Activated naive CD8-positive, alpha-beta T cell treated with anti-CD3 and anti-CD28 coated beads, Interleukin-2, amount 10 ng/mL, durations not matched to agents 7 days and 5 days (primary cell): ENCODE measurements around the gene ZBTB39. TPM values are rescaled to one million over a fixed set of nuclear protein-coding genes. Genes with fewer than 3 reads are reported as not detected.
"Not testable (repeated sequence)": the region's sequence is repeated elsewhere in the genome, so short reads cannot be mapped to it uniquely, and the experiment has no call there.

Experiments used
- ATAC-seq: fragments of 150-1000 bp; cut with Tn5 transposase; one replicate; pipeline ENCODE4 v1.10.0; 2021; ENCODE audit warnings: low read depth, moderate library complexity
- POLR2A ChIA-PET: fragments of 350-600 bp; sonication (Branson Sonifier 250); formaldehyde crosslinking; loops from one replicate; lab custom pipeline; 2021; ENCODE audit warnings: antibody characterized with exemption; lab: Charles Lee
- DNase-seq: peaks from one replicate; pipeline ENCODE4 v3.0.0; 2021
- H3K27ac Mint-ChIP-seq: one replicate; pipeline ENCODE4 v1.8.0; 2022; ENCODE audit warnings: mild to moderate bottlenecking, mixed read lengths
- H3K27me3 Mint-ChIP-seq: one replicate; pipeline ENCODE4 v1.8.0; 2022; ENCODE audit warnings: mild to moderate bottlenecking, moderate library complexity, mixed read lengths
- H3K36me3 Mint-ChIP-seq: one replicate; pipeline ENCODE4 v1.8.0; 2021; ENCODE audit warnings: mild to moderate bottlenecking, mixed read lengths
- H3K4me1 Mint-ChIP-seq: one replicate; pipeline ENCODE4 v1.8.0; 2021; ENCODE audit warnings: mixed read lengths
- H3K4me3 Mint-ChIP-seq: one replicate; pipeline ENCODE4 v1.8.0; 2022; ENCODE audit warnings: mild to moderate bottlenecking, moderate library complexity, mixed read lengths
- H3K9me3 Mint-ChIP-seq: one replicate; pipeline ENCODE4 v1.8.0; 2021; ENCODE audit warnings: mixed read lengths
- total RNA-seq, 2 experiments: library from RNA; stranded (reverse); gene quantifications; one replicate each; pipeline ENCODE4 v1.2.3, GENCODE V29; 2021

ZBTB39 gene
- total RNA-seq, 2 experiments from 2014 or later, result 11.3 TPM

DNA sequence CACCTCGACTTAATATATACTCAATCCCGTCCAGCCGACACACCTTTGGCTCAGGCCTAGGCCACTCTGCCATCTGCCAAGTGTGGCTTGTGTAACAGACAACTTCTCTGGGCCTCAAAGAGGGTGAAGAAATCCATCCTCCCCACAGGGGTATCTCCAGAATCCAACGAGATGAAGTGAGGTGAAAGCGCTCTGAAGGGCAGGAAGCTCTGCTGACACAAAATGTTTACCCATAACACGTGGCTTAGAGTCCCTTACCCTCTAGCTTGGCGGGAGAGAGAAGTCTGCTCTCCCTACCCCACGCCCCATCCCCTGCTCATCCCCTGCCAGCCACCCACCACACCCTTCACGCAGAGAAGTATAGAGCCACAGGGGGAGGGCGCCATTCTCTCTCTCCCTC lies 13.0 kb downstream of the ZBTB39 start:
- POLR2A ChIA-PET, result no interaction called here
- Mint-ChIP-seq H3K27ac (no peak overlapping the region), H3K9me3 (no peaks in the 10 kb centered on the region), H3K4me1 (peaks cover 12% of the 10 kb centered on the region), H3K36me3 (peaks cover 1% of the 10 kb centered on the region), H3K27me3 (peaks cover 8% of the 10 kb centered on the region), H3K4me3 (no peak overlapping the region)
- no peak for ATAC-seq
- DNase-seq, result no peak

DNA sequence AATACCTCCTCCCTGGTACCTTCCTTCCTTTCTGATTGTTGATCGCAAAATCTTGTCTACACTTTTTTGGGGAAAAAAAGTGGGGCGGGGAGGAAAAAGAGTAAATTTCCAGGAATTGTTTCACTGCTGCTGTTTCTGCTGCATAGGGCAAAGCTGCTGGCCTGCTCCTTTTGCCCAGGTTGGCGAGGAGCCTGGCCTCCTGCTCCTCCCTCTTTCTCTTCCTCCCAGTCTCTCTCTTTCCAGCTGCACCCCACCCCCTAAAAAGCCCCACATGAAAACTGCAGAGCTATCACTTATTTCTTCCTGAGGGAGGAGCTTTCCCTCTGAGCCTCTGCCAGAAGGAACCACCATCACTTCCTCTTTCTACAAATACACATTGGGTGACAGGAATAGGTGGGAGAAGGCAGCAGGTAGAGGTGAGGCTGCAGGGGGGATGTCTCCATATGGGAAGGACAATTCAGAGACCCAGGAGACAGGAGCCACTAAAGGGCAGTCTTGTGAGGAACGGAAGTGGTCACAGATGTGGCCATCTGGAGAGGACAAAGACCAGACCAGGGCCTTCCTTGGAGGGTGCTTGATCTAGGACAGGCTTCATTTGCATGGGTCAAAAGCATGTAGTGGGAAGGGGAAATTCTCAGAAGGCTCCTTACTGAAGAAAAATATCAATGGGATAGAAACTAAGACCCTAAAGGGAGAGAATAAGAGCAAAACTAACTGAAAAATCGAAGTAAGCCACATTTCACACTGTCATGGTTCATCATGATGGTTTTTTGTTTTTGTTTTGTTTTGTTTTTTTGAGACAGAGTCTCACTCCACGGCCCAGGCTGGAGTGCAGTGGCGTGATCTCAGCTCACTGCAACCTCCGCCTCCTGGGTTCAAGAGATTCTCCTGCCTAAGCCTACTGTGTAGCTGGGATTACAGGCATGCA lies 14.8 kb downstream of the ZBTB39 start:
- Mint-ChIP-seq H3K27me3 (peaks cover 8% of the 10 kb centered on the region), H3K4me1 (peaks cover 14% of the 10 kb centered on the region), H3K4me3 (no peak overlapping the region), H3K36me3 (no peaks in the 10 kb centered on the region), H3K27ac (peak overlapping the region; percentile 11), H3K9me3 (no peaks in the 10 kb centered on the region)
- POLR2A ChIA-PET, result no interaction called here
- DNase-seq (no peak), ATAC-seq (no peak)

DNA sequence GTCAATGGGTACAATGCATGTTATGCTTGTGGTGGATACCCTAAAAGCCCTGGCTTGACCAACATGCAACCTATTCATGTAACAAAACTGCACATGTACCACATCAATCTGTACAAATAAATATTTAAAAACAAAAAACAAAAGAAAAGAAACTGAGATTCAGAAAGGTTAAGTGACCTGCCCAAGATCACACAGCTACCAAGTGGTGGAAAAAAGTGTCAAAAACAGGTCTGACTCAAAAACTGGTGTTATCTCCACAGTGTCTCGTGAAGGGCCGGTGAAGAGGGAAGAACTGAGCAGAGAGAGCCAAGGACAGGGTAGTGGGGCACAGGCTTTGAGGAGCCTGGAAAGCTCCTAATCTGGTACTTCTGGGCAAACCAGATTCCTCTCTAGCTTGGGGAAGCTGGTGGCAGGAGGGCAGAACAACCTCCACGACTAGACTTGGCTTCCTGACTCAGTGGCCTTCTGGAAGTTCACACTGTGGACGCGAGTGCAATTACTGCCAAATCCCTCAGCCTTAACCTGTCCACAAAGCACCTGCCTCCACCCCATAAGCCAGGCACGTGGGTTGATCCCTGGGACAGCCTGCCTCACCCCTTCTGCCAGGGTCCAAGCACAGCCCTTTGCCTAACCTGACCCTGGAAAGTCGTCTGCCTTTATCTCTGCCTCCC lies 15.6 kb downstream of the ZBTB39 start:
- DNase-seq (no peak), ATAC-seq (no peak)
- Mint-ChIP-seq H3K27me3 (peaks cover 8% of the 10 kb centered on the region), H3K9me3 (no peaks in the 10 kb centered on the region), H3K27ac (no peak overlapping the region), H3K36me3 (no peaks in the 10 kb centered on the region), H3K4me3 (no peak overlapping the region), H3K4me1 (peaks cover 15% of the 10 kb centered on the region)
- POLR2A ChIA-PET, result no interaction called here

DNA sequence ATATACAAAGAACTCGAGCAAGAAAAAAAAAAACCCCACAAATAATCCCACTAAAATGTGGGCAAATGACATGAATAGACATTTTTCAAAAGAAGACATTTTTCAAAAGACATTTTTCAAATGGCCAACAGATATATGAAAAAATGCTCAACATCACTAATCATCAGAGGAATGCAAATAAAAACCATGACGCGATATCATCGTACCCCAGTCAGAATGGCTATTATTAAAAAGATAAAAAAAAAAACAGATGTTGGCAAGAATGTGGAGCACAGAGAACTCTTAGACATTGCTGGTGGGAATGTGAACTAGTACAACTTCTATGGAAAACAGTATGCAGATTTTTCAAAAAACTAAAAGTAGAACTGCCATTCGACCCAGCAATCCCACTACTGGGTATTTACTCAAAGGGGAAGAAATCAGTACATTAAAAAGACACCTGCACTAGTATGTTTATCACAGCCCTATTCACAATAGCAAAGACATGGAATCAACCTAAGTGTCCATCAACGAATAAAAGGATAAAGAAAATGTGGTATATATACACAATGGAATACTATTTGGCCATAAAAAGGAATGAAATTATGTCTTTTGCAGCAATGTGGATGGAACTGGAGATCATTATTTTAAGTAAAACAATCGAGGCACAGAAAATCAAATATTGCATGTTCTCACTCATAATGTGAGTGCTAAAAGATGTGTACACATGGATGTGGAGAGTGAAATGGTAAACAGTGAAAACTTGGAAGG lies 16.3 kb downstream of the ZBTB39 start:
- POLR2A ChIA-PET, result no interaction called here
- no peak overlapping the region for H3K4me3 Mint-ChIP-seq
- peak overlapping the region; percentile 46 for H3K27ac Mint-ChIP-seq
- H3K36me3 Mint-ChIP-seq, result no peaks in the 10 kb centered on the region
- ATAC-seq (no peak), DNase-seq (no peak)
- H3K4me1 Mint-ChIP-seq, result peaks cover 15% of the 10 kb centered on the region
- no peaks in the 10 kb centered on the region for H3K9me3 Mint-ChIP-seq
- H3K27me3 Mint-ChIP-seq, result peaks cover 8% of the 10 kb centered on the region

DNA sequence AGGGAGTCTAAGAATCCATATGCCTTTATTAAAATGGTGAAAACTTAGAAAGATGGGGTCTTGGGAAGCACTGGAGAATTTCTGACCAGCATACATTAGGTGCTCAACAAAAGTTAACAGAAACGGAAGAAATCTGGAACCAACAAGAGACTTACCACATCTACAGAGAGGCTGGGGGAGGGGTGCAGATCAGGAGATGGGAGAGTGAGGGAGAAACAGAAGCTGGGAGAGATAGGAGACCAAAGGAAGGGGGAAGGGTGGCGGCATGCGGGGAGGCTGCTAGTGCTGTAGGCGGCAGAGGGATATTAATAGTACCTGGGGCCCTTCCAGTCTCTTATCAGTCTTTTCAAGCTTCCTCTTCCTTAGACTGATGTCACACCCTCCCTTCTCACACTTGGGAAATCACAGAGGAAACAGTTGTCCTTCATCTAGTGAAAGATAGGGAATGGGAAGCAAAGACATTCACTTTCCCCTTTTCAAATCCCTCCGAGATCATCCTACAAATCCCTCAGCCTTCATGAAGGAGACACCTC lies 18.1 kb downstream of the ZBTB39 start:
- Mint-ChIP-seq H3K9me3 (no peaks in the 10 kb centered on the region), H3K4me1 (peaks cover 15% of the 10 kb centered on the region), H3K27me3 (peaks cover 8% of the 10 kb centered on the region), H3K4me3 (no peak overlapping the region), H3K27ac (no peak overlapping the region), H3K36me3 (no peaks in the 10 kb centered on the region)
- ATAC-seq (no peak), DNase-seq (no peak)
- POLR2A ChIA-PET, result interaction anchor here (0.9 kb wide), 1 partner anchor 237 kb away, joined by 4 read pairs; no protein-coding TSS in a partner anchor

DNA sequence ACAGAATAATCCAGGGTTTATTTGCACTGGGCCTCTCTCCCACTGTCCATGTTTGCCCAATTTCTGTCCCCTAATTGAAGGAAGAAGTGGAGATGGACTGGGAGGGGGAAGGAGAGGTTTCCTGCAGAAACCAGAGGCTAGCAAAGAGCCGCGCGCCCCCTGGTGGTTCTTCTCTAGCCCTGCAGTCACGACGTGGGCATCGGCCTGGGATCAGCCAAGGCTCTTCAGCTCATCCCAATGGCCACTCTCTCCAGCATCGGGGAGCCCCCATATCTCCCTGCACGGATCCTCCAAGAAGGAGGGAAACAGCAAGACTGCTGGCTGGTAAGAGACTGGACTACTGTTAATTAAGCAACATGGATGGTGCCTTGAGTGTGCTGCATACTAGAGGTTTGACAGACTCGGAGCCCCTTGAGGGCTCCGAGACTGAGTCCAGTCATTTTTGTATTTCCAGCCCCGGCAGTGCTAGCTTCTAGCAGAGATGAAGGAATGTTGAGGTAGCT lies 18.7 kb downstream of the ZBTB39 start:
- Mint-ChIP-seq H3K9me3 (no peaks in the 10 kb centered on the region), H3K27me3 (peaks cover 8% of the 10 kb centered on the region), H3K4me1 (peaks cover 15% of the 10 kb centered on the region), H3K36me3 (no peaks in the 10 kb centered on the region), H3K4me3 (no peak overlapping the region), H3K27ac (no peak overlapping the region)
- DNase-seq (peak; percentile 80), ATAC-seq (peak; percentile 75)
- POLR2A ChIA-PET, result interaction anchor here (0.6 to 0.9 kb wide), 2 partner anchors 236 to 451 kb away, joined by 3 to 4 read pairs; no protein-coding TSS in a partner anchor

DNA sequence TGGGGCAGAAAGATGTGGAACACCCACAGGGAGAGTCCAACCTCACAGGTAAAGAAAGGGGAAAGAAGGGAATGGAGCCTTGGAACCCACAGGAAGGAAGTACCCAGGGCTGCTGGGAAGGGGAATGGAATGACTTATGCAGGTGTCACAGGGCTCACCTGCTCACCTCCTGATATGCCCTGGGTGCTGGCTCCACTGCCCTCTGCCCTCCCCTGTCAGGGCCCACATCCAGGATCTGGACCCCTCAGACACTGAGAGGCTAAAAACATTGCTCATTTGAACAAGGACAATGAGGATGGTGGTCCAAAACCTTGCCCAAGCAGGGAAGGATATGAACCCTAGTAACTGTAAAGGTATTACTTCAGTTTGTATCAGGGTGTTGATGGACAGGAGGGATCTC lies 19.3 kb downstream of the ZBTB39 start:
- DNase-seq, result no peak
- ATAC-seq, result no peak
- POLR2A ChIA-PET, result no interaction called here
- Mint-ChIP-seq H3K4me1 (peaks cover 15% of the 10 kb centered on the region), H3K9me3 (no peaks in the 10 kb centered on the region), H3K36me3 (no peaks in the 10 kb centered on the region), H3K27me3 (peaks cover 8% of the 10 kb centered on the region), H3K4me3 (no peak overlapping the region), H3K27ac (no peak overlapping the region)

DNA sequence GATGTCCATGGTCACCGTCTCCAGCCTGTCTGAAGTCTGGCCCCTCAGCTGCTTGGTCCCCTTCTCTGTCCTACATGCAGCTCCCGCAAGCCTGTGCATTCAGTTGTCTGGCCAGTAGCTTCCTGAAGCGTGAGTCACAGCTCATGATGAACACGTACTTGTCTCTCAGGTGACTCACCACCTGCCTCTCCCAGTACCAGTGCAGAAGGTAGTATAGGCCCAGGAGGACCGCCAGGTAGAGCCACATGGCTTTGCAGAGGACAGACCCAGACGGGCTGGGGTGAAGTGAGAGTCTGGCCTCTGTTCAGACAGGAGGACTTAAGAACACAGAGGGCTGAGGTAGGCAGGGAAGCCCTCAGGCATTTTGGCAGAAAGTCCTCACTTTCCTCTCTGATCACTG lies 20.6 kb downstream of the ZBTB39 start:
- H3K4me3 Mint-ChIP-seq, H3K36me3 Mint-ChIP-seq, POLR2A ChIA-PET, H3K27ac Mint-ChIP-seq, ATAC-seq, H3K9me3 Mint-ChIP-seq, H3K27me3 Mint-ChIP-seq, H3K4me1 Mint-ChIP-seq, DNase-seq: not testable (repeated sequence)

DNA sequence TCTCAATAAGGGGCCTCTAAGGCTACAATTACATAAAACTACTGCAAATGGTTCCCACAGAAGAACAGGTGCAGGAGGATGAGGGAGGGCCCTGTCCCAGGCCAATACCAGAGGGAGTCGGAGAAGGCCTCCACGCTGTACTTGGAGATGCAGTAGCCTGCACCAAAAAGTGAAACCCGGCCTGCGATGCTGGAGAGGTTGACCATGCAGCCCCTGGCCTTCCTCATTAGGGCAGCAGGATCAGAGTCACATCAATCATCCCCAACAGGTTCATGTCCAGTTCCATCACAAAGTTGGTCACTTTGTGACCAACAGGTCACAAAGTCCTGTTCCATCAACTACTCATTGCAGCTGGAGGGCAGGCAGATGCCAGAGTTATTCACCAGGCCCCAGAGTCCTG lies 23.0 kb downstream of the ZBTB39 start:
- Mint-ChIP-seq H3K27me3 (no peaks in the 10 kb centered on the region), H3K27ac (no peak overlapping the region), H3K4me3 (no peak overlapping the region), H3K9me3 (no peaks in the 10 kb centered on the region), H3K4me1 (peaks cover 4% of the 10 kb centered on the region), H3K36me3 (no peaks in the 10 kb centered on the region)
- DNase-seq, result no peak
- no peak for ATAC-seq
- POLR2A ChIA-PET, result no interaction called here

DNA sequence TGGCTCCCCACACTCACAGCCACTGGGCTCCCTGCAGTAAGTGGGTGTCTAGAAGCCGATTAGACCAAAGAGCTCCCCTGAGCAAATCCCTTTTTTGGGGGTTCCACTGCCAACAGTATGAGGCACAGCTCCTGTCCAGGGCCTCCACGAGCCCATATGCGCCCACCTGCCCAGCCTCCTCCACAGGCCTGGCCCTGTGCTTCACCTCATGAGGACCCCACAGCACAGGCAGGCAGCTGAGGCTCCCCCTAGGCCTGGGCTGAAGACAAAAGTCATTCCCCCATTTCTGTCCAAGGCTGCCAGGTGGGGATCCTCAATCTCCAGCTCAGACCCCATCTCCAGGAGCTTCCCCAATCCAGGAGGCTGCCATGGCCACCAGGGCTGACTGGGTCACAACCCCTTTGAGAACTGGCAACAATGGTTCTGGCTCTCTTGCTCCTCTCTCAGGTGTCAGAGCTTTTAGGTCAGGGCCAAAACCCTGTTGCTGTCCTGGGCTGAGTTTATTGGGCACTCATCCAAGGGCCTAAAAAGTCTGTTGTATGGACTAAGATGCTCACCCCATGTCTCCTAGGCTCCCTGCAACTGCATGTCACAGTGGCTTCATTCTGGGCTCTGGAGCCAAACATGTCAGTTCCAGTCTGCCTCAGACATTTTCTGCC lies 23.6 kb downstream of the ZBTB39 start:
- H3K27me3 Mint-ChIP-seq, DNase-seq, H3K9me3 Mint-ChIP-seq, POLR2A ChIA-PET, H3K4me1 Mint-ChIP-seq, H3K36me3 Mint-ChIP-seq, ATAC-seq, H3K4me3 Mint-ChIP-seq, H3K27ac Mint-ChIP-seq: not testable (repeated sequence)

DNA sequence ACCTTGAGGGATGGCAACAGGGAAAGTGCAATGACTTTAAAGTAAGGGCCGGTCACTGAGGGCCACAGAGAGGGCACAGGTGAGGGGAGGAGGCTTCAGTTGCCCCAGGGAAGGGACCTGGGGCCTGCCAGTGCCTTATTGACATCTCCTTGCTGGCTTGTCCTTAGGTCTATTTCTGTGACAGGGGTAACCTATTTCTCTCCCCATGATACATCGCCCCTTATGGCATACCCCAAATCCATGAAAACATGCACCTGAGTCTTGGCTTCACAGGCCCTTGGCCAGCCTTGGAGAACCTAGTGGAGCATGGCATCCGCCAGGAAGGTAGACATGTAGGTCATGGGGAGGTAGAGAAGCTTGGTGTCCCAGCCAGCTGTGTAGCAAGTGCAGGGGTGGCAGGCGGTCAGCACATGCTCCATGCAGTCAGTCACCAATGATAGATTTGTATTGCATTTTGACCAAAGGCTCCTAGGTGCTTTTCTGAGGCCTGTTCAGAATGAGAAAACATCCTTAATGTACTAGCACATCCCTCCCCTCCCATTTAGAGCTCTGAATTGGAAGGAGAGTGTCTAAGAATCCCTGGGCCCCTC lies 25.3 kb downstream of the ZBTB39 start:
- ATAC-seq (no peak), DNase-seq (no peak)
- H3K27ac Mint-ChIP-seq, result no peak overlapping the region
- no peaks in the 10 kb centered on the region for H3K4me1 Mint-ChIP-seq
- H3K27me3 Mint-ChIP-seq, result no peaks in the 10 kb centered on the region
- no peaks in the 10 kb centered on the region for H3K36me3 Mint-ChIP-seq
- H3K4me3 Mint-ChIP-seq, result no peak overlapping the region
- H3K9me3 Mint-ChIP-seq, result no peaks in the 10 kb centered on the region
- POLR2A ChIA-PET, result no interaction called here

DNA sequence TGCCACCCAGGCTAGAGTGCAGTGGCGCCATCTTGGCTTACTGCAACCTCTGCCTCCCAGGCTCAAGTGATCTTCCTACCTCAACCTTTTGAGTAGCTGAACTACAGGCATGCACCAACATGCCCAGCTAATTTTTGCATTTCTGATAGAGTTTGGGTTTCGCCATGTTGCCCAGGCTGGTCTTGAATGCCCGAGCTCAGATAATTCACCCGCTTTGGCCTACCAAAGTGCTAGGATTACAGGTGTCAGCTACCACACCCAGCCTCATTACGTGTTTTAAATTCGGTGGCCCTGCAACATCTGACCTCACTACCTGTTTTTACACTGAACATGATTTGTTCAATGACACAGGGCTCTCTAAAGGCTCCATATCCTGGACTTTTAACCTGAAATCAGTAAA lies 26.1 kb downstream of the ZBTB39 start:
- H3K36me3 Mint-ChIP-seq, result no peaks in the 10 kb centered on the region
- H3K4me1 Mint-ChIP-seq, result no peaks in the 10 kb centered on the region
- no peak overlapping the region for H3K27ac Mint-ChIP-seq
- no peaks in the 10 kb centered on the region for H3K9me3 Mint-ChIP-seq
- ATAC-seq, result no peak
- no peak overlapping the region for H3K4me3 Mint-ChIP-seq
- no peak for DNase-seq
- peaks cover under 1% of the 10 kb centered on the region for H3K27me3 Mint-ChIP-seq
- POLR2A ChIA-PET, result no interaction called here
